Activated CD8-positive, alpha-beta memory T cell treated with anti-CD3 and anti-CD28 coated beads for 48 hours (primary cell): ENCODE data around the gene RYK.
"Not testable (repeated sequence)": the region's sequence is repeated elsewhere in the genome, so short reads cannot be mapped to it uniquely, and the experiment has no call there.

Experiments
- DNase-seq, 3 experiments: peaks; one replicate each; pipeline ENCODE4 v3.0.0-alpha.2; 2020; ENCODE audit warnings: low read depth in 2 of 3, low spot score in 2 of 3

The RYK gene

DNA sequence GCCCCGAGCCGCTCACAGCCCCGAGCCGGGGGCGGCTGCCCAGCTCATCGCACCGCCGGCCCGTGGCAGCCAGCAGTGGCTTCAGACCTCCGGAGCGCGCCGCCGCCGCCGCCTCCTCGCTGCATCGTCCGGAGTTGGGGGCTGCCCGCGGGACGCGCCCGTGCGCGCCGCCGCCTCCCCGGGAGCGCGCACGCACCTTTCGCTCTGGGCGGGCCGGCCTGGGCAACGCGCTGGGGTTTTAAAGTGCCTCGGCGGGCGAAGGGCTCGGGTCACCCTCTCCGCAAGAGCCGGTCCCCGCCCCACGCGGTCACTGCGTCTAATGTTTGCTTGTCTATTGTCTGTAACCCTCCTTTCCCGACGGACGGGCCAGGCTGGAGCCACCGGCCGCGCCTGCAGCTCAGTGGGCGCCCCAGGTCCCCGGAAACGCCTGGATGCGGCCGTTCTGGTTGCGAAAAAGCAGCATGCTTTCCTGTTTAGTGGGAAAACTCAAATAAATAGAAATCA is at the start of gene RYK:
Gene RYK (minus strand): TSS at position 143 of the 504 bp plus-strand sequence. CDS start 205 bp downstream, outside the sequence.
- DNase-seq: peak; percentile 43 to 61 (median 50)

DNA sequence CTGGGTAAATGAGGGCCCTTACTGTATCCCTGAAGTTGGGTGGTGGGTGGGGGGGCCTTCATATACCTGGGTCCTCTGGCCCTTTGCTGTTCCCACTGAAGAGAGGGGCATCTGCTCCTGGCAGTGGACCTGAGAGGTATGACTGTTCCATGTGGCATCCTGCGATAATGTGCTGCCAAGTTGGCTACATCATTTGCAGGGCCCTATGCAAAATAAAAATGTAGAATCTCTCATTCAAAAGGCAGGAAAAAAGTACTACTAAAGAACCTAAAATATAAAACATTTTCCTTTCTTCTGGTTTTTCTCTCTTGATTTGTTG is 49.2 kb upstream of the RYK start:
- no peak for DNase-seq

DNA sequence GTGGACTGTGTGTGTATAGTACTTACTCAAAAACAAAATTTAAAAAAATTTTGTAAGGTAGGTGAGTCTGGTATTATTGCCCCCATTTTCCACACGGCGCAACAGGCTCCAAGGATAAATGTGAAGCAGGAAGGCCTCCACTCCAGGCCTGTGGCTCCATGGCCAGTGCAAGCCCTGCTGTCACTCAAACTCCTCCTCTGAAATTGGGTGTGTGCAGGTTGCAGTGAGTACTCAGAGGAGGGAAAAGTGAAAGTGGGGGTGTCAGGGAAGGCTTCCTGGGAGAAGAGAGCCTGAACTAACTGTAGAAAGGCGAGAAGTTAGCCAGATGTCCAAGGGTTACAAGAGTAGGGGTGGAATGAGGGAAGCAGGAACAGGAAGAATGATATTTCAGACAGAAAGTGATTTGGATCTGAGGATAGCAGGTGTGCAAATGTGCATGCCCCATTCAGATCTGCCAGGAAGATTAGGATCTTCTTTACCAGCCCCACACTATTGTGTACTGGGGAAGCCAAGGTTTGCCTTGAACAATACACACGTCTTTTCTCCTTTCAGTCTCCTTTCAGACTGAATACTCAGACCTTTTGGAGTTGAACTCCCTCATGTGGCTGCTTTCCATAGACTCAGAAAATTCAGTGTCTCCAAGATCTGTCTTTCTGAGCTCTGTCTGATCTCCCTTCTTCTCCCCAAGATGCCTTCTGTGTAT is 48.7 kb upstream of the RYK start:
- DNase-seq: no peak

DNA sequence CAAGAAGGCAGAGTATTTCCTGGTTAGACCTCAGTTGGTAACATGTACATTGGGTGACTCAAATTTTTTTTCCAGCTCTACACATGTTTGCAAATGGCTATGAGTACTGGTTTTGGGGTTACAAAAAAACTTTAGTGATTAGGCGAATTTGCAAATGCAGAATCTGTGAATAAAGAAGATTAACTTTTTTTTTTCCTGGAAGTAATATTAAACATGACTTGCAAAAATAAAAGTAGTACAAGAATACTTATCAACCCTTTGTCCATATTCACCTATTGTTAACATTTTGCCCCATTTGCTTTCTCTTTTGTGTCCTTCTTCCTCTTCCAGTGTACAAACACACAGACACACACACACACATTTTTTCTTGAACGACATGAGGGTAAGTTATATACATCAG is 47.6 kb upstream of the RYK start:
- DNase-seq: no peak

DNA sequence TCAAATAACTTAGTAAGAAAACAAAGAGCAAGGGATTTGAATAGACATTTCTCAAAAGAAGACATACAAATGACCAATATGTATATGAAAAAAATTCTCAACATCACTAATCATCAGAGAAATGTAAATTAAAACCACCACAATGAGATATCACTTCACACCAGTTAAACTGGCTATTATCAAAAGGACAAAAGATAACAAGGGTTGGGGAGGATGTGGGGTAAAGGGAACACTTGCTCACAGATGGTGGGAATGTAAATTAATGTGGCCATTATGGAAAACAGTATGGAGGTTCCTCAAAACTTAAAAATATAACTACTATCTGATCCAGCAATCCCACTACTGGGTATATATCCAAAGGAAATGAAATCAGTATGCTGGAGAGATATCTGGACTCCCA is 46.0 kb upstream of the RYK start:
- DNase-seq: no peak

DNA sequence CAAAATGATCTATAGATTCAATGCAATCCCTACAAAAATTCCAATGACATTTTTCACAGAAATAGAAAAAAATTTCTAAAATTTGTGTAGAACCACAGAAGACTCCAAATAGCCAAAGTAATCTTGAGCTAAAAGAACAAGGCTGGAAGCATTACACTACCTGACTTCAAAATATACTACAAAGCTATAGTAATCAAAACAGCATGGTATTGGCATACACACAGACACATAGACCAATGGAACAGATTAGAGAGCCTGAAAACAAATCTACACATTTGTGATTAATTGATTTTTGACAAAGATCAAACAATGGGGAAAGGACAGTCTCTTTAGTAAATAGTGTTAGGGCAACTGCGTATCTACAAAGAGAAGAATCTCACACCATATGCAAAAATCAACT is 45.3 kb upstream of the RYK start:
- DNase-seq: no peak

DNA sequence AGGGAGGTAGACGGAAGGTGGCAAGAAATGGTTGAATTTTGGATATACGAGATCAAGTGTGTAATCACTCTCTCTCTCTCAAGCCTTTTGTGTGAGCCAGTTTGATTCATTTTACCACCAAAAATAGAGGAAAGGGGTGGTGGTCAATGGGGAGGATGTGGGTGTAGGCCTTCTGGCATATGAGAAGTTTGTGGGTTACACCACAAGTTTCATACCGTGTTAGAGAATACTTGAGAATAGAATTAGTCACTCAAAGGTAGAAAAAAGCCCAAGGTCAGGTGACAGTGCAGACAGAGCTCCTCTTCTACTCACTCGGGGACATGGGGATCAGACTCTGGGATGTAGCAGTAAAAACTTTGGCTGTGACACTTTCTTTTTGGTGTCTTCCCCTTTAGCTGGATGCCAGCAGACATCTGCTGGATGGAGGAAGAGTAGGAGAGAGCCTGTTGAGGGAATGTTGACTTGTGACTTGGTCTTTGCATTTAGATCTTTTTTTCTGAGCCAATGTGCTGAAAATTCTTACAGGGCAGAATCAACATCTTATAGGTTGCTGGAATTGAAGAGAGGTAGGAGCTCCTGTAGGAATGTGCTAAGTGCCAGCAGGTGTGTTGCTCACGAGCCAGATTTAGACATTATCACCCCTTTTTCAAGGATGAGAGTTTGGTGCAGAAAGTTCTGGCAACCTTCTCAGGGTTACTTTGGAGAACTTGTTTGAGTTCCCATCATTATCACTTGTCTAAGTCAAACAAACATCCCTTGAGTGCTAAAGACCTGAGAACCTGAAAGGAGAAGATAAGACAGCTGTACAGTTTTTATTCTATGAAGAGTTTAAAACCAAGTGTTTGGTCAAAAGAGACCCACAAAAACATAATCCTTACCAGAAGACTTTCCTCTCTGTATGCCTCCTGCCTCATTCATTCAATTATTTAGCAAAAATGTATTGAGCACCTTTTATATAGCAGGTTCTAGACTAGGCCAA is 43.9 kb upstream of the RYK start:
- DNase-seq: peak in 2 of 3 experiments; percentile 22 to 33

DNA sequence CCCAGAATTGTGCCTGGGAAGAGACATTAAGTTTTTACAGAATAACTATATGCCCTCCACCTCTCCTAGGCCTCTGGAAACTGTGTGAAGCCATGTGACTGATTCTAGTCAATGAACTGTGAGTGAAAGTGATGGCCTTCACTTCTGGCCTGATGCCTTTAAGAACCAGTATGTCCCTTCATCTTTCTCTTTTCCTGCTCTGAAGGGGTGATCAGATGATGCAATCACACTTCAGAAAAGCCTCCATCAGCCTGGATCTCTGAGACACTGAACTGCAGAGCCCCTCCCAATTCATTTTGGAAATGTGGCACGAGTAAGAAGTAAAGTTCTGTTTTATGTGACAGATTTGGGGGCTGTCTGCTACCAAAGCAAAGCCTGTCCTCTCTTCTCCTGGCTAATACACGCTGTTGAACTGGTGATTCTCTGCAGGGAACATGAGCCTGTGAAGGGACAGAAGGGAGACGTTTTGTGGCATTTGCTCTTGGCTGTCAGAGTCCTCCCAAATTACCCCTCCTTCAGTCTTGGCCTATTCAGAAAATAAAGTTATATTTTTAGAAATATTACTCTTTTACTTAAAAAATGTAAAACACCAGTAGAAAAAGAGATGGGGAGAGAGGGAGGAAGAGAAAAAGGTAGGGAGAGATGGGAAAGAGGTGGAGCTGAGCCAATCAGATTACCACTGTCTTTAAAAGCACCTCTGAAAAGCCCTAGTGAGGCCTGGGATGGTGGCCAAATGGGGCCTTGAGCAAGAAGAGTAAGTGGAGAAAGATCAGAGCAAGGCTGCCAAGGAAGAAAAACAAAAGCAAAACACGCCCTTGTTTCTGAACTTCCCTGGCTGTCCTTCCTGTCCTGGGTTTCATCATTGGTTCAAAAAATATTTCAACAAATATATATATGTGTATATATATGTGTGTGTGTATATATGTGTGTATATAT is 40.9 kb upstream of the RYK start:
- DNase-seq: no peak

DNA sequence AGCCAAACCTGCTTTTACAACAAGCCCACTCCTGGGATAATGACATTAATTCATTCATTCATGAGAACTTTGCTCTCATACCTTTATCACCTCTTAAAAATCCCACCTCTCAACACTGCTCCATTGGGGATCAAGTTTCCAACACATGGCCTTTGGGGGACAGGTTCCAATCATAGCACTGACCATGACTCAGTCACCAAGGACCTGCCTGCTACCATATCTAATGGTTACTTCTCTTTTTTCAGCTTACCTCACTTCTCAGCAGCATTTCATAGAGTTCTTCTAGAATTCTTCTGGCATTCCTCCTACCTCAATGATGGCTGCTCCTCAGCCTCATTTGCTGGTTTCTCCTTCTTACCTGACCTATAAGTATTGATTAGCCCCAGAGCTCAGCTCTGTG is 36.9 kb upstream of the RYK start:
- no peak for DNase-seq

DNA sequence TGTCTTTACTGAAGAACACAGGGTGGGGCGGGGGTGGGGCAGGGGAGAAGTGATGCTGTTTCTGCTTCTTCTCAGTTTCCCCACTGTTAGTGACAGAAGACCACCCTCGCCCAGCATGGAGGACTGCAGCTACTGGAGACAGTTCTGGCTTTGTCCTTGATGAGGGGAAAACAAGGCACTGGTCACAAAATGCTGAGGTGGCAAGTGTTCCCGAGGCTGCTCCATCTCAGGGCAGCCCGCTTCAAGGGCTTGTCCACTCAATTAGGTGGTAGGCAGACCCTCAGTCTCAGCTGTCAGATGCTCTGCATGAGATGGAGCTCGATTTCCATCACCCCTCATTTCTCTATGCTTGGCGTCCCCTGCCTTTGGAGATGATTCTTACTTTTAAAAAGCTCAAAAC is 33.8 kb upstream of the RYK start:
- no peak for DNase-seq

DNA sequence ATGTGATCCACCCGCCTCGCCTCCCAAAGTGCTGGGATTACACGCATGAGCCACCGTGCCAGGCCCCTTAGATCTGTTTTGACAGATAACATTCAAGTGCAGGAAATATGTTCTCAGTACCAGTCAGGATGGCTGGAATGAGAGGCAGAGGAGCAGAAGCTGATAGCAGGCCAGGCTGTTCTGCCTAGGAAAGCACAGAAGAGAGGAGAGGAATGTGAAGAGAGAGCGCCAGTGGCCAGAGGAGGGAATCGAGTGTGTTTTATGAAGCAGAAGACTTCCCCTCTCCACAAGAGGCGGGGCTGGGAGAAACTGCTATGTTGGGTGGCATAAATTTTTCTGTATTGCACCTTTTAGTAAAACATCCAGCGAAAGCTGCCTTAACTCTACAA is 32.0 kb upstream of the RYK start:
- DNase-seq: no peak

DNA sequence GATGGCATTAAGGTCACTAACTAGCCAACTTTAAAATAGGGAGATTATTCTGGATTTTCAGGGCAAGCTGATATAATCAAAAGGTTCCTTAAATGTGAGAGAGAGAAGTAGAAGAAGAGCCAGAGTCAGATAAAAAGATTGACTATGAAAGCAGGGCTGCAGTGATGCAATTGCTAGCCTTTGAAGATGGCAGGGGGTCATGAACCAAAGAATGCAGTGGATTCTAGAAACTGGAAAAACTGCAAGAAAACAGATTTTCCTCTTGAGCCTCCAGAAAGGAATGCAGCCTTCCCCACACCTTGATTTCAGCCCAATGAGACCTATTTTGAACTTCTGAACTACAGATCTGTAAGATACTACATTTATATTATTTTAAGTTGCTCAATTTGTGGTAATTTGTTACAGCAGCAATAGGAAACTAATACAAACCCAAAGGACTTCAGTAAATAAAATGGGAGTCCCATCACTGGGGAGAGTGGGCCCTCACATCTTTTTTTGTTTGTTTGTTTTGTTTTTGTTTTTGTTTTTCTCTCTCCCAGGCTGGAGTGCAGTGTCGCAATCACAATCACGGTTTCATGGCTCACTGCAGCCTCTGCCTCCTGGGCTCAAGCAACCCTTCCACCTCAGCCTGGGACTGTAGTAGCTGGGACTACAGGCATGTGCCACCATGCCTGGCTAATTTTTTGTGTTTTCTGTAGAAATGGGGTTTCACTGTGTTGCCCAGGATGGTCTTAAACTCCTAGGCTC is 31.4 kb upstream of the RYK start:
- no peak for DNase-seq

DNA sequence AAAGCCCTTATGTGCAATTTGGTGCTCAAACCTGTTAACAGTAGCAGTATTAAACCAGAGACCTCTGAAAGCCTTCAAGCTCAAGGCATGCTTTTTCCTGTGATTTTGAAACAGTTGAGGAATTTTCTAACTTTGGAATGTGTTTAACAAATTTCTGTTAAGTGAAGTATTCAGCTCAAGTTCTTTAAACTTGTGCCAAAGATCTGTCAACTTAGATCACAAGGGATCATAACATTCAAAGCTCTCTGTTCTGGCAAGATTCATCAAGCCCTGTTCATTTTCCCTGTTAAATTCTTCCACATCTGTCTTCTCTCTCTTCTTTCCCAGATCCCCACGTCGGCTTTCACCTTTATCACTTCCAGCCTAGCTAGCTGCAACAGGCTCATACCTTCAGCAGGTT is 28.8 kb upstream of the RYK start:
- no peak for DNase-seq

DNA sequence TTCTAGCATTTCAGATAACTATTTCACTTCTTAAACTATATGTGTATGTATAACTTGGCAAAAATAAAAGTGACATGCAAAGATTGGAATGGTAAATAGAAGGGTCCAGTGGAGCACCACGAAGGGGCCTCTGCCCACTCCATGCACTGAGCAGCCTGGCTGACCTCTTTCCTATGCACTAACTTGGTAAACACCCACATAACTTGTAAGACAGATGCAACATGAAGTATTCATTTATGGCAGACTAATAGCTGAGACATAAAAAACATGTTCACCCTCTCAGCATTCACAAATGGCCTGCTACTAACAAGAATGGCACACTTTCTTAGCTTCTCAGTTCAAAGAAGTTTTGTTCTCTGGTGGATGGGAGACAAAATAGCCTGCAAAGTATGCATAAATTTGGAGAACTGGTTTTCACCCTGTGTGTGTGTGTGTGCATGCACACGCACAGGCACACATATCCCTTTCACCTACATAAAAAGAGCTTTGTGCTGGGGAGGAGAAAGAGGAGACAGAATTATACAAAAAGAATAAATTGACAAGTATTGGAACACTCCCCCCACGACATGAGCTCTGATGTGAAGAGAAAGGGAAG is 26.5 kb upstream of the RYK start:
- no peak for DNase-seq

DNA sequence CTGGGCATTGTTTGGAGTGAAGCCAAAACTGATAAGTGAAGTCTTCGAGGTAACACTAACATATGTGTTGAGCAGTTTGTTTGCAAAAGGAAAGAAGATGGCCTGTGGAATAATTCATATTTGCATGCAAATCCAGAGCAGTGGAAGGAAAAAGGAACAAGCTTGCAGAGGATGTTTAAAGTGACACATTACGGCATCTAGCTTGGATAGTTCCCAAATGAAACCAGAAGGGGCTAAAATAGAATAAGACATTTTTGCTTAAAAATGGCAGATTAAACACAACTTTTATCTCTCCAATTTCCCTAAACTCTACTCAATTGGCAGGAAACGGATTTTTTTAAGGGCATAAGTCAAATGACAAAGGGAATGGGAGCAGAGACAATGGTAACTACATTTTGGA is 25.4 kb upstream of the RYK start:
- DNase-seq: no peak

DNA sequence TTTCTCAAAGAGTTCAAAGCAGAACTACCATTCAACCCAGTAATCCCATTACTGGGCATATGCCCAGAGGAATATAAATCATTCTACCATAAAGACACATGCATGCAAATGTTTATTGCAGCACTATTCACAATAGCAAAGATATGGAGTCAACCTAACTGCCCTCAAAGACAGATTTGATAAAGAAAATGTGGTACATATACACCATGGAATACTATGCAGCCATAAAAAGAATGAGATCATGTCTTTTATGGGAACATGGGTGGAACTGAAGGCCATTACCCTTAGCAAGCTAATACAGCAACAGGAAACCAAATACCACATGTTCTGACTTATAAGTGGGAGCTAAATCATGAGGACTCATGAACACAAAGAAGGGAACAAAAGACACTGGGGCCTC is 24.5 kb upstream of the RYK start:
- DNase-seq: not testable (repeated sequence)

DNA sequence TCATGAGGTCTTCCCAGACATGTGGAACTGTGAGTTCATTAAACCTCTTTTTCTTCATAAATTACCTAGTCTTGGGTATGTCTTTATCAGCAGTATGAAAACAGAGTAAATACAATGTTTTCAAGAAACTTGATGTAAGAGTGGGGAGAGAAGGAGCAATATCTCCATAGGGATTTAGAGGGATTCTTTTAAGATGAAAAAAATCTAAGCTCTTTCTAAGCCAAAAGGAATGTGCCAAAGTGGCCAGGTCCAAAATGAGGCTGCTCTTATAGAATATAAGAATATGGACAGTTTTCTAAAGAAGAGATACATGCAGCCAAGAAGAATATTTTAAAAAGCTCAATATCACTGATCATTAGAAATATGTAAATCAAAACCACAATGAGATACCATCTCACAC is 23.9 kb upstream of the RYK start:
- DNase-seq: no peak

DNA sequence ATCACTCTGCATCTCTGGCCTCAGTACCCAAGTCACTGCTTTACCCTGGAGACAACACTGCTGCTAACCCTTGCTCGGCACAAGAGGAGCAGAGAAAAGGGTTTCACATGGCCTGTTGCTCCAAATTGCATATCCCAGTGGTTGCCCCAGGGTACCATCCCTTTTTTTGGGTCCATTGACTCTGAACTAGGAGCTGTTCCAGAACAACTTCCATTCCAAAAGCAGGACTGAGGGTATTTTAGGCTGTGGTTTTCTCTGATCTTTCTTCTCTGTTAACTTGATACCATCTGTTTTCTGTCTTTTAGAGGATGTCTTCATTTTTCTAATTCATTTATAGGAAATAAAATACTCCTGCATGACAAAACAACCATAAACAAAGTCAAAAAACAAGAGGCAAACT is 17.3 kb upstream of the RYK start:
- DNase-seq: no peak

DNA sequence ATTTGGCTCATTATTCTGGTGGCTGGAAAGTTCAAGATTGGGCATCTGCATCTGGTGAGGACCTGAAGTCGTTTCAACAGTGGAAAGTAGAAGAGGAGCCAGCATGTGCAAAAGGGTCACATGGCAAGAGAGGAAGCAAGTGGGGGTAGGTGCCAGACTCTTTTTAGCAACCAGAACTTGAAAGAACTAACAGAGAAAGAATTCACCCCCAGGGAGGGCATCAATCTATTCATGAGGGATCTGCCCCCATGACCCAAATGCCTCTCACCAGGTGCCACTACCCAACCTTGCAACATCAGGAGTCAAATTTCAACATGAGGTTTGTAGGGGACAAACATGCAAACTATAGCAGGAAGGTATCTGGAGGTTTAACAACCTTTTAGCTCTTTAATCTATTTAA is 10.3 kb upstream of the RYK start:
- DNase-seq: no peak

DNA sequence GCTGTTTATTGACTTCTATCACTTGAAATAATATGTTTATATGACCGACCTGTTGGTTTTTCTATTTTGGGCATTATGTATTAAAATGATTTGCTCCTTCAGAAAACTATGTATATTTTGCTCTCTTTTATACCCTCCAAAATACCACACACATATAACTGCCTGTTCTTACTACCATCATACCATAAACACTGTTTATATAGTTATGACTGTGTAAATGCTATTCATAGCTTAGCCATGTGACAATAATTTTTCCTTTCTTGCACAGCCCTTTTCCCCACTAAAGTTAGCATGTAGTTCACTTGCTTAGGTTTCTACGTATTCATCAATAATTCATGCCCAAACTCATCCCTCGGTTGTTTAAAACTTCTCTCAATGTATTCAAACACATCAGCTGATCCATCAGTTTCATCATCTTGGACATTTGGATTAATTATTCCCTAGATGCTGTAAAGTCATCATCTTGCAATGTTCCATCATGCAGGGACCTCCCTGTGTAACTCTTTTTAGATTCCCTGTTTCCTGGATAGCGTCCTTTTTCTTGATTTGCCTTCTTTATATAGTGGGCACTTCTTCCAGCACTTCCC is 8.2 kb upstream of the RYK start:
- no peak for DNase-seq
